Testis (tissue), 3 donors: ENCODE results near the gene PDK3. TPM values are rescaled to one million over a fixed set of nuclear protein-coding genes. Genes with fewer than 3 reads are reported as not detected.

Experiments used
- DNase-seq: peaks from one replicate; pipeline ENCODE4 v3.0.0-alpha.2; 2019
- H3K27ac ChIP-seq, 2 donors: fragments of 200-600 bp; sonication (generic); one replicate each; pipeline ENCODE4 v1.5.1; 2019
- H3K27me3 ChIP-seq: fragments of 200-600 bp; sonication (generic); one replicate; pipeline ENCODE4 v1.5.1; 2019
- H3K36me3 ChIP-seq: fragments of 200-600 bp; sonication (generic); one replicate; pipeline ENCODE4 v1.5.1; 2017; ENCODE audit warnings: low read depth; ENCODE audit errors: missing control alignments
- H3K4me1 ChIP-seq: fragments of 200-600 bp; sonication (generic); one replicate; pipeline ENCODE4 v1.5.1; 2019
- H3K4me3 ChIP-seq, 2 donors: fragments of 200-600 bp; sonication (generic); one replicate each; pipeline ENCODE4 v1.5.1; 2017 to 2019
- H3K9me3 ChIP-seq: fragments of 200-600 bp; sonication (generic); one replicate; pipeline ENCODE4 v1.5.1; 2017
- POLR2A ChIP-seq: fragments of 450-650 bp; IDR thresholded peaks from one replicate; pipeline ENCODE4 v1.6.1; 2017; ENCODE audit warnings: antibody characterized with exemption, mild to moderate bottlenecking, moderate library complexity
- WGBS, 2 donors: methylation state at CpG; one replicate each; pipeline ENCODE4 v1.1.5; 2018; 5-methylcytosine and 5-hydroxymethylcytosine counted together
- intact Hi-C: fragments of 100-400 bp; cut with DNase I; formaldehyde crosslinking; loops from one replicate; pipeline ENCODE4 v1.15.1; 2023; ENCODE audit warnings: low total_unique reads
- polyA plus RNA-seq: library from polyadenylated mRNA; stranded (reverse); fragments of 350-450 nt; fragmentation: Illumina TruSeq; extraction: RNeasy Lipid Tissue Mini Kit (QIAGEN cat#74804); gene quantifications from one replicate; pipeline ENCODE4 v1.2.3, GENCODE V29; 2014; ENCODE audit warnings: low read depth, low replicate concordance; ENCODE audit not compliant: insufficient read depth
- total RNA-seq, 2 donors: library from RNA; depleted of rRNA; stranded (reverse); fragments of >200 nt; gene quantifications; one replicate each; pipeline ENCODE4 v1.2.3, GENCODE V29; 2016
- TF ChIP-seq, protein P1 (sequence below), 3 experiments: fragments of 450-650 bp in 2 of 3; fragments of 200-600 bp in 1 of 3; sonication (generic) in 1 of 3; IDR thresholded peaks; one replicate each; pipeline ENCODE4 v1.5.1; 2016 to 2019; ENCODE audit warnings: antibody characterized with exemption in 3 of 3, mild to moderate bottlenecking in 2 of 3, moderate library complexity in 1 of 3

Gene PDK3
- total and polyA plus RNA-seq, 3 donors from 2014 or later = 28.1 to 74.8 (median 71.1) TPM

DNA sequence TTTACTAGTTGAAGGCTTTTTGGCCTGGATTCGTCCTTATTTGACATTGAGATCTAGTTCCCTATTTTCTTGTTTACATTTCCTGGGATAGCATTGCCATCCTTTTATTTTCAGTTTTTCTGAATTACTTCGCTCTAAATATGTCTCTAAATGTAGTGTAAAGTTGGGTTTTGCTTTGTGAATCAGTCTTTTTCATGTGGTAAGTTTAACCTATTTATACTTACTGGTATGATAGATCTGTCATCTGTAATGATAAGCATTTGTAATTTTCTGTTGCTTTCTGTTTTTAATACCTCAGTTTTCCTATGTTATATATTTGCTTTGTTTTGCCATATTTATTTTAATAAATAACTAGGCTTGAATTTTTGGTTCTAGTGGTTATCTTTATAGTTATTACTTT is 6.7 kb downstream of the PDK3 start:
- WGBS, 2 donors = 57 to 67% methylated on average over 2 of the region's 2 CpGs
- Histone ChIP-seq H3K27me3 (no peaks in the 10 kb centered on the region), H3K4me1 (no peaks in the 10 kb centered on the region), H3K36me3 (no peaks in the 10 kb centered on the region), H3K27ac (no peak overlapping the region), H3K4me3 (no peak overlapping the region), H3K9me3 (no peaks in the 10 kb centered on the region)
- no peak for TF ChIP-seq POLR2A
- TF ChIP-seq, protein P1, sequence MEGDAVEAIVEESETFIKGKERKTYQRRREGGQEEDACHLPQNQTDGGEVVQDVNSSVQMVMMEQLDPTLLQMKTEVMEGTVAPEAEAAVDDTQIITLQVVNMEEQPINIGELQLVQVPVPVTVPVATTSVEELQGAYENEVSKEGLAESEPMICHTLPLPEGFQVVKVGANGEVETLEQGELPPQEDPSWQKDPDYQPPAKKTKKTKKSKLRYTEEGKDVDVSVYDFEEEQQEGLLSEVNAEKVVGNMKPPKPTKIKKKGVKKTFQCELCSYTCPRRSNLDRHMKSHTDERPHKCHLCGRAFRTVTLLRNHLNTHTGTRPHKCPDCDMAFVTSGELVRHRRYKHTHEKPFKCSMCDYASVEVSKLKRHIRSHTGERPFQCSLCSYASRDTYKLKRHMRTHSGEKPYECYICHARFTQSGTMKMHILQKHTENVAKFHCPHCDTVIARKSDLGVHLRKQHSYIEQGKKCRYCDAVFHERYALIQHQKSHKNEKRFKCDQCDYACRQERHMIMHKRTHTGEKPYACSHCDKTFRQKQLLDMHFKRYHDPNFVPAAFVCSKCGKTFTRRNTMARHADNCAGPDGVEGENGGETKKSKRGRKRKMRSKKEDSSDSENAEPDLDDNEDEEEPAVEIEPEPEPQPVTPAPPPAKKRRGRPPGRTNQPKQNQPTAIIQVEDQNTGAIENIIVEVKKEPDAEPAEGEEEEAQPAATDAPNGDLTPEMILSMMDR (IDR thresholded peaks at IDR 0.05) = no peak
- DNase-seq = no peak
- intact Hi-C loops = no loop called here

DNA sequence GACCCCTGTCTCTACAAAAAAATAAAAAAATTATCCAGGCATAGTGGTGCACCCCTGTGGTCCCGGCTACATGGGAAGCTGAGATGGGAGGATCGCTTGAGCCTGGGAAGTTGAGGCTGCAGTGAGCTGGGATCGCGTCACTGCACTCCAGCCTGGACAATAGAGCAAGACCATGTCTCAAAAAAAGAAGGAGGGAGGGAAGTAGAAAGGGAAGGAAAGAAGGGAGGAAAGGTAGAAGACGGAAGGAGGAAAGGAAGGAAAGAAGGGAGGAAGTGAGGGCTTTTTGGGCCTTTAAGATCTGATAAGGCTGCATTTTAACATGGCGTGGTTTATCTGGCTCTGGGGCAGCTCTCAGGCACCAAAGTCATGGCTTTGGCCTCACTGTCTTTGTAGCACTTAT is 10.4 kb downstream of the PDK3 start:
- no peak for DNase-seq
- 71 to 88% methylated on average over 3 to 6 of the region's 6 CpGs for WGBS, 2 donors
- Histone ChIP-seq H3K9me3 (no peaks in the 10 kb centered on the region), H3K4me1 (no peaks in the 10 kb centered on the region), H3K27ac (no peak overlapping the region), H3K4me3 (no peak overlapping the region), H3K27me3 (no peaks in the 10 kb centered on the region), H3K36me3 (no peaks in the 10 kb centered on the region)
- TF ChIP-seq, protein P1 (IDR thresholded peaks at IDR 0.05) = no peak
- TF ChIP-seq POLR2A = no peak
- intact Hi-C loops = no loop called here

DNA sequence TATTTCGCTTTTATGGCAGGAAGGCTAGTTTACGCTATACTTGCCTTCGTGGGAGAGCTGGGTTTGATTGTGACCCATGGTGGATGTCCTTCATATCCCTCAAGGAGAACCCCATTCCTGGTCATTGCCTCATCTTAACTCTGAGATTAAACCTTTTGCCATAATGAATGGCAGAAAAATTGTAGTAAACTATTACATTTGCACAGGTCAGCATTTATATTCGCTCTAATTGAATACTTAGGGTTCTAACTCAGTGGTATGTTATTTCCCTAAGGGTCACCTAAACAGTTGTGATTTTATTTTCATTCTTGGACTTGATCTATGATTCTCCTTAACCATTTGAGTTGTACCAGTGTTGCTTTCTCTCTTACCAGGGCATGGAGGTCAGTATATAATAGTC is 13.4 kb downstream of the PDK3 start:
- Histone ChIP-seq H3K27me3 (no peaks in the 10 kb centered on the region), H3K4me1 (peaks cover 6% of the 10 kb centered on the region), H3K27ac (peak overlapping the region in 1 of 2 donors; percentile 73), H3K4me3 (no peak overlapping the region), H3K9me3 (no peaks in the 10 kb centered on the region), H3K36me3 (no peaks in the 10 kb centered on the region)
- intact Hi-C loops = no loop called here
- WGBS, 2 donors = 85 to 90% methylated on average over 4 of the region's 4 CpGs
- TF ChIP-seq, protein P1 (IDR thresholded peaks at IDR 0.05) = no peak
- TF ChIP-seq POLR2A = no peak
- no peak for DNase-seq

DNA sequence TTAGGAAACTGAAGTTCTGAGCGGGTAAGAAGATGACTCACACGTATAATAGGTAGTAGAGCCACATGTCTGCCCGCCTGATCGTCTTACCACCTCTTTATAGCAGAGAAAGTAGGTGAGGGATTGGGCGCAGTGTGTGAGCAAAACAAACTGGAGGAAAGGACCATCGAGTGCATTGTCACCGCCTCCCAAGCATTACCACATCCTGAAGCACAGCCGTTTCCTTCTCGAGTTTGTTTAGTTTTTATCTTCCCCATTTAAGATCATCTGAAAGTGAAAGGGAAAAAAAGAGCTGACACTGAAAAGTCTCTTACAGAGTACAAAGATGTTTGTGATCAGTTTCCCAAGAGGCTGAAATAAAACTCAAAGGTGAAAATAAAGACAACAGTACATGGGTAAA is 14.8 kb downstream of the PDK3 start:
- H3K4me3 ChIP-seq = no peak overlapping the region
- H3K36me3 ChIP-seq = no peaks in the 10 kb centered on the region
- no peak for TF ChIP-seq POLR2A
- TF ChIP-seq, protein P1 (IDR thresholded peaks at IDR 0.05) = no peak
- 58% methylated on average over 8 to 9 of the region's 9 CpGs for WGBS, 2 donors
- peak overlapping the region in 1 of 2 donors; percentile 73 for H3K27ac ChIP-seq
- no peak for DNase-seq
- intact Hi-C loops = no loop called here
- H3K4me1 ChIP-seq = peaks cover 6% of the 10 kb centered on the region
- no peaks in the 10 kb centered on the region for H3K9me3 ChIP-seq
- H3K27me3 ChIP-seq = no peaks in the 10 kb centered on the region

DNA sequence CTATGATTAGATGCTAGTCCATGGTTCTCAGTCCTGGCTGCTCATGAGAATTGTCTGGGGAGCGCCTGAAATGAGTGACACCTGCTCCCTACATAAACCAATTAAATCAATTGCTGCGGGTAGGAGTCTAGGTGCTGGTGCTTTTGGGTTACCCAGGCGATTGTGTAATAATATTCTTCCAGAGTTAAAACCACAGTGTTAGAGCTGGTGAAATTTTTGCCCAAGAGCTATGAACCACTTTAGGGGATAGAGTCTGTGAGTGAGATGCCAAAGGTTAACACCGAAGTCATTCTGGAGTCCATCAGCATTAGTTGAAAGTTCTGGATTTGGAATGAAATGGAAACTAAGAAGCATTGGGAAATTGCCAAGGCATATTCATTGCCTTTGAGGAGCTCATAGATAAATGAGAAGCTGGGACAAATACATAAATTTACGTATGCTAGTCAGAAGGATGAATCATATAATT is 15.3 kb downstream of the PDK3 start:
- no peaks in the 10 kb centered on the region for H3K27me3 ChIP-seq
- H3K36me3 ChIP-seq = no peaks in the 10 kb centered on the region
- TF ChIP-seq, protein P1 (IDR thresholded peaks at IDR 0.05) = no peak
- no peak for TF ChIP-seq POLR2A
- no peak for DNase-seq
- WGBS, 2 donors = 71 to 83% methylated on average over 5 of the region's 5 CpGs
- H3K4me1 ChIP-seq = peaks cover 6% of the 10 kb centered on the region
- peak overlapping the region in 1 of 2 donors; percentile 73 for H3K27ac ChIP-seq
- no peaks in the 10 kb centered on the region for H3K9me3 ChIP-seq
- intact Hi-C loops = no loop called here
- no peak overlapping the region for H3K4me3 ChIP-seq
